Small intestine (tissue), 7 donors: ENCODE measurements around the gene MAP4K3. TPM values are rescaled to one million over a fixed set of nuclear protein-coding genes. Genes with fewer than 3 reads are reported as not detected.

Experiments used
- DNase-seq, 2 donors: peaks; one replicate each; pipeline versions ENCODE4 v3.0.0 to v3.0.0-alpha.2; 2013
- FAIRE-seq: peaks from 2 replicates; lab custom pipeline; 2012; peaks lifted over from hg19 to GRCh38; lab: Jason Lieb, UNC
- H3K27ac ChIP-seq, 3 donors: one replicate each; pipeline ENCODE4 v1.5.1; 2013; ENCODE audit warnings: low read length in 2 of 3, mild to moderate bottlenecking in 2 of 3, control low read depth in 1 of 3, inconsistent platforms in 1 of 3, low read depth in 1 of 3, moderate library complexity in 1 of 3
- H3K27me3 ChIP-seq, 3 donors: one replicate each; pipeline ENCODE4 v1.6.1; 2013; ENCODE audit warnings: low read length in 3 of 3, inconsistent platforms in 1 of 3; ENCODE audit not compliant: control insufficient read depth in 3 of 3, insufficient read depth in 3 of 3
- H3K36me3 ChIP-seq, 3 donors: one replicate each; pipeline ENCODE4 v1.6.1; 2013; ENCODE audit warnings: low read length in 3 of 3, inconsistent platforms in 1 of 3, low read depth in 1 of 3, mild to moderate bottlenecking in 1 of 3, moderate library complexity in 1 of 3; ENCODE audit not compliant: control insufficient read depth in 3 of 3, insufficient read depth in 2 of 3
- H3K4me1 ChIP-seq, 3 donors: one replicate each; pipeline ENCODE4 v1.6.1; 2013; ENCODE audit warnings: low read length in 2 of 3, inconsistent platforms in 1 of 3, low read depth in 1 of 3, mild to moderate bottlenecking in 1 of 3, moderate library complexity in 1 of 3; ENCODE audit not compliant: control insufficient read depth in 3 of 3, insufficient read depth in 2 of 3
- H3K4me3 ChIP-seq, 3 donors: one replicate each; pipeline ENCODE4 v1.5.1; 2013; ENCODE audit warnings: low read length in 3 of 3, control low read depth in 1 of 3, inconsistent platforms in 1 of 3, low read depth in 1 of 3, mild to moderate bottlenecking in 1 of 3, moderate library complexity in 1 of 3
- H3K9me3 ChIP-seq, 2 donors: one replicate each; pipeline ENCODE4 v1.6.1; 2013; ENCODE audit warnings: low read depth in 1 of 2, low read length in 1 of 2; ENCODE audit not compliant: control insufficient read depth in 2 of 2, insufficient read depth in 1 of 2
- WGBS, 3 donors: extraction: QIAGEN DNeasy Blood & Tissue Kit; methylation state at CpG; one replicate each; pipeline ENCODE4 v1.1.7; 2013; 5-methylcytosine and 5-hydroxymethylcytosine counted together
- polyA plus RNA-seq, 4 donors: library from polyadenylated mRNA; stranded (reverse) in 3 of 4; unstranded in 1 of 4; fragments of 200-250 nt in 3 of 4; fragments of 120-200 nt in 1 of 4; gene quantifications; one replicate each; pipeline versions ENCODE4 v1.2.1 to v1.2.3, GENCODE V29; 2013
- donor health status: healthy with polysubstance abuse.
- donor health status: control.
- donor health status: control.
- donor health status: Bipolar disorder and iron deficiency.
- donor health status: healthy.

The MAP4K3 gene
- polyA plus RNA-seq, 4 donors, result 9.5 to 29.9 (median 13.9) TPM

DNA sequence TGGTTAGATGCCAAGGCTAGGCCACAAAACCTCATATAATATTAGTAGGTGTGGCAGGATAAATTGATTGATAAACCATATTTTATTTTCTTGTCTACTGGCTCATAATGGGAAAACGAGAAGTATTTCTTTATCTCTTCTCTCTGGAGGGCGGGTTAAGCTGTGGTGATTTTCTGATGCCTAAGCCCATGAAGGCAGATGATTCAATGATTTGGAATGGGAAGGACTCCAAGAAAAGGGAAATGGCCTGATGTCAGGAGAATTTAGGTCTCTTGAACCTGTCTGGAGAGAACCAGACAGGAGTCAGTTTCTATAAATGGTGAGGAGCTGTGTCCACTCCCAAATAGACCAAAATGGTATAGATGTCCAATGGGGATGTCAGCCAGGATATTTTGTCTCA is 18.7 kb upstream of the MAP4K3 start:
- WGBS, 3 donors, result 84 to 92% (median 91%) methylated on average over 2 of the region's 2 CpGs
- peaks cover 0 to 14% (median 5%) of the 10 kb centered on the region in 3 donors for H3K36me3 ChIP-seq
- no peak overlapping the region for H3K27ac ChIP-seq
- no peaks in the 10 kb centered on the region for H3K27me3 ChIP-seq
- DNase-seq (no peak), FAIRE-seq (no peak)
- peaks cover 0 to 10% of the 10 kb centered on the region in 2 donors for H3K9me3 ChIP-seq
- no peaks in the 10 kb centered on the region for H3K4me1 ChIP-seq
- H3K4me3 ChIP-seq, result no peak overlapping the region

- DNase-seq, result no peak
- Histone ChIP-seq H3K4me1 (no peaks in the 10 kb centered on the region), H3K36me3 (peaks cover 0 to 11% (median 3%) of the 10 kb centered on the region in 3 donors), H3K27me3 (no peaks in the 10 kb centered on the region), H3K27ac (no peak overlapping the region), H3K4me3 (no peak overlapping the region), H3K9me3 (peaks cover 0 to 2% of the 10 kb centered on the region in 2 donors)
- WGBS, 3 donors, result 97 to 98% (median 97%) methylated on average over 5 of the region's 5 CpGs
- FAIRE-seq, result no peak
Measured at GRCh38 chr2:39452396-39452795, 15.3 kb upstream of the MAP4K3 start.

DNA sequence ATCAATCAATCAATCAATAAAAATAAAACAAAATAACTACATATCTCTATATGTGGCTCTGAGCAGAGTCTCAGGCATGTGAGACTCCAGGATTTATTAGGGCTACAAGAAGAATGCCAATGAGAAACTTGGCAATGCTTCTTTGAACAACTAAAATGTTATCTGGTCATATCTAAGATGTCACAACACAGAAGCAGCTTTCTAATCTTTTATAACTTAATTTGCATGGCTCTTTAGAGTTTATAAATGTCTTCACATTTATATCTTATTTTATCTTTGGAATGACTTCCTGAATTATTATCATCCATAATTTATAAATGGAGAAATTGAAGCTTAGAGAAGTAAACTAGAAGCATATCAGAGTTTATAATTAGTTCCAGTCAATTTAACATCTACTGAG is 14.9 kb upstream of the MAP4K3 start:
- Histone ChIP-seq H3K27me3 (no peaks in the 10 kb centered on the region), H3K9me3 (peaks cover 0 to 2% of the 10 kb centered on the region in 2 donors), H3K4me1 (no peaks in the 10 kb centered on the region), H3K4me3 (no peak overlapping the region), H3K27ac (no peak overlapping the region), H3K36me3 (peaks cover 0 to 11% (median 3%) of the 10 kb centered on the region in 3 donors)
- DNase-seq (no peak), FAIRE-seq (no peak)

DNA sequence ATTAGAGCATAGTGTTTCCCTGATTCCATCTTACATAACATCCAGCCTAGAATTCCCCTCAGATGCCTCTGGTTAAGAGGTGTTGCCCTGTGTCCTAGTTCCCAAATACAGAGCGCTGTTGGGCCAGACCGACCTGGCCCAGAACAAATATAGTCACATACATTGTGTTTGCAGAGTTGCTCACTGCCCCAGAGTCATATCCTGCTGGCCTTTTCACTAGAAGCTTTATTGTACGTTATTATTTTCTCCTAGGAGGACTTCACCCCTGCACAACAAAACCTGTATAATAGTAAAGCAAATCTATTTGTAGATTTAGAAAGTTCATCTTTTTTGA is 11.1 kb upstream of the MAP4K3 start:
- H3K4me3 ChIP-seq, result no peak overlapping the region
- H3K36me3 ChIP-seq, result peaks cover 0 to 11% (median 2%) of the 10 kb centered on the region in 3 donors
- H3K27me3 ChIP-seq, result no peaks in the 10 kb centered on the region
- 87 to 96% (median 94%) methylated on average over 3 of the region's 3 CpGs for WGBS, 3 donors
- no peak for DNase-seq
- no peak for FAIRE-seq
- H3K27ac ChIP-seq, result no peak overlapping the region
- no peaks in the 10 kb centered on the region for H3K4me1 ChIP-seq
- peaks cover 0 to 2% of the 10 kb centered on the region in 2 donors for H3K9me3 ChIP-seq

DNA sequence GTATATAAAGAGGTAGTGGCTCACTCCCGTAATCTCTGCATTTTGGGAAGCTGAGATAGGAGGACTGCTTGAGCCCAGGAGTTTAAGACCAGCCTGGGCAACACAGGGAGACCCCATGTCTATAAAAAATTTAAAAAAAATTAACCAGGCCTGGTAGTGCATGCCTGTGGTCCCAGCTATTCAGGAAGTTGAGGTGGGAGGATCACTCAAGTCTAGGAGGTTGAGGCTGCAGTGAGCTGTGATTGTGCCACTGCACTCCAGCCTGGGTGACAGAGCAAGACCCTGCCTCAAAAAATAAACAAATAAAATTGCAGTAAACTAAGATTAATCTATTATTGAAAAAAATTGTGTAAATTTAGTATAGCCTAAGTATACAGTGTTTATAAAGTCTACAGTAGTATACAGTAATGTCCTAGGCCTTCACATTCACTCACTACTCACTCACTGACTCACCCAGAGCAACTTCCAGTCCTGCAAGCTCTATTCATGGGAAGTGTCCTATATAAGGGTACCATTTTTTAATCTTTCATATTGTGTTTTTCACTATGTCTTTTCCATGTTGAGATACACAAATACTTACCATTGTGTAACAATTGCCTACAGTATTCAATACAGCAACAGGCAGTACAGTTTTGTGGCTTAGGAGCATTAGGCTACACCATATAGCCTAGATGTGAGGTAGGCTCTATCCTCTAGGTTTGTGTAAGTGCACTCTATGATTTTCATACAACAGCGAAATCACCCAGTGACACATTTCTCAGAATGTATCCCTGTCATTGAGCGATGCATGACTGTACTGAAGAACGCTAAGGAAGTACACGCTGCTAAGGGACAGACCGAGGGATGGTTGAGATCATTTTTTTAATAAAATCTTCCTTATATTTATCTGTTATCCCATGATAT is 10.4 kb upstream of the MAP4K3 start:
- FAIRE-seq (no peak), DNase-seq (no peak)
- H3K4me3 ChIP-seq, result no peak overlapping the region
- H3K27ac ChIP-seq, result no peak overlapping the region
- peaks cover 0 to 11% (median 2%) of the 10 kb centered on the region in 3 donors for H3K36me3 ChIP-seq
- no peaks in the 10 kb centered on the region for H3K27me3 ChIP-seq
- H3K9me3 ChIP-seq, result peaks cover 0 to 2% of the 10 kb centered on the region in 2 donors
- 96 to 99% (median 98%) methylated on average over 6 of the region's 6 CpGs for WGBS, 3 donors
- H3K4me1 ChIP-seq, result no peaks in the 10 kb centered on the region

DNA sequence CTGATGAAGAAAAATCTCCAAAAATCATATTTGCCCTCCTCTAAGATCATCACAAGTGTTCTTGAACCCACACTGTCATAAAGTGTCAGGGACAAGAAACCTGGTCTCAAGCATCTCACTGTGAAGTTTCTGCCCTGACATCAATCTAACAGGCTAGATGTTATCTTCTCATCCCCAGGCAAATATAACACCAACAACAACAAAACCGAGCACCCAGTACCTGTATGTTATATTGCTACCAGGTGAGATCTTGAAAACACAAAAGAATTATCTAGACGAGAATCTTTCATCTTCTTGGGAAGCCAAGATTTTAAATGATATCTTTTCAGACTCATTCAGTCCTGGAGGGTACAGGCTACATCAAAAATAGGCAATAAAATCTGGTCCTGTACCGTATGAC is 8.8 kb upstream of the MAP4K3 start:
- no peak for FAIRE-seq
- WGBS, 3 donors, result 88 to 94% (median 90%) methylated on average over 3 of the region's 3 CpGs
- H3K4me1 ChIP-seq, result no peaks in the 10 kb centered on the region
- no peak overlapping the region for H3K4me3 ChIP-seq
- H3K36me3 ChIP-seq, result peaks cover 0 to 11% (median 2%) of the 10 kb centered on the region in 3 donors
- H3K9me3 ChIP-seq, result peaks cover 0 to 2% of the 10 kb centered on the region in 2 donors
- no peaks in the 10 kb centered on the region for H3K27me3 ChIP-seq
- DNase-seq, result no peak
- no peak overlapping the region for H3K27ac ChIP-seq

GRCh38 chr2:39443009-39443408 is 5.9 kb upstream of the MAP4K3 start:
- WGBS, 3 donors, result 95 to 100% (median 98%) methylated on average over 1 of the region's 1 CpG
- FAIRE-seq, result no peak

DNA sequence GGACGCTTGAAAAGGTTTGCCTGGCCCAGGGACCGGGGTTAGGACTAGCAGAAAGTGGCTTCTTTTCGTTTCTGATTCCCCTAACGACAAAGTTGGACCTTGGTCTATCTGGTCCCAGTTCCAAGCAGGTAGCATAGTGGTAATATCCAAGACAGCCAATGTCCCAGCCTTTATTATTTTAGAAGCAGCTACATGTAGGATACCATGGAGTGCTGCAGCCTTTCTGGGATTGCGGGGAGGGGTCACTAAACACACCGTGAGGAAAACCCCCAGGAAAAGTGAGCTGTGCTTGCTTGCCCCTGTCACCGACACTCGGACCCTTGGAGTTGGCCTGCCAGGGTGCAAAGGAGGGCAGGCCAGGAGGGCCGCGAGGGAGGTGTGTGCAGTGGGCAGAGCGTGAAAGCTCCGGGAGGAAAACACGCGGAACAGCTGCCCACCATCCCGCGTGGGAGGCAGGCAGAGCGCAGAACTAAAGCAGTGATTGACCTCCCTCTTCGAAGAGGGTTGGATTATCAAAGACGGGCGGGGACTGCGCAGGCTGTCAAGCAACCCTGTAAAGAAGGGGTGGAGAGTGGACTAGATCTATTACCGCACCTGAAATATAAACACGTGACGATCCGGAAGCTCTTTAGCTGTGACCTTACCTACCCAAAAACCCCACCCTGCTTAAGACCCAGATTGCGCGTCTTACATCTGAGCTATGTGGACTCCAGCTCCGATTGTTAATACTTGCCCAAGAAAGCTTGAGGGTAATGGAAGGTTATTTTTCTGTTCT is 624 bp upstream of the MAP4K3 start:
- no peaks in the 10 kb centered on the region for H3K27me3 ChIP-seq
- DNase-seq (peak; percentile 84 to 91), FAIRE-seq (no peak)
- H3K4me3 ChIP-seq, result peak overlapping the region; percentile 91
- peak overlapping the region; percentile 86 to 97 (median 91) for H3K27ac ChIP-seq
- no peaks in the 10 kb centered on the region for H3K9me3 ChIP-seq
- H3K36me3 ChIP-seq, result no peaks in the 10 kb centered on the region
- 4 to 8% (median 5%) methylated on average over 28 of the region's 28 CpGs for WGBS, 3 donors
- peaks cover 6 to 15% (median 8%) of the 10 kb centered on the region in 3 donors for H3K4me1 ChIP-seq

More at GRCh38 chr2:39443009-39443408, 5.9 kb upstream of the MAP4K3 start:
- Histone ChIP-seq H3K27me3 (no peaks in the 10 kb centered on the region), H3K9me3 (no peaks in the 10 kb centered on the region), H3K36me3 (peaks cover 0 to 8% (median 2%) of the 10 kb centered on the region in 3 donors), H3K4me3 (no peak overlapping the region), H3K27ac (no peak overlapping the region), H3K4me1 (peaks cover 2 to 10% (median 2%) of the 10 kb centered on the region in 3 donors)
- no peak for DNase-seq
